SHP77 (cell line): ENCODE measurements around the gene FAHD2B.
"Not testable (repeated sequence)": the region's sequence is repeated elsewhere in the genome, so short reads cannot be mapped to it uniquely, and the experiment has no call there.

Source experiments
- DNase-seq, 2 experiments: peaks; one replicate each; lab custom pipeline; 2025; lab: John Stamatoyannopoulos, UW

Gene FAHD2B, protein sequence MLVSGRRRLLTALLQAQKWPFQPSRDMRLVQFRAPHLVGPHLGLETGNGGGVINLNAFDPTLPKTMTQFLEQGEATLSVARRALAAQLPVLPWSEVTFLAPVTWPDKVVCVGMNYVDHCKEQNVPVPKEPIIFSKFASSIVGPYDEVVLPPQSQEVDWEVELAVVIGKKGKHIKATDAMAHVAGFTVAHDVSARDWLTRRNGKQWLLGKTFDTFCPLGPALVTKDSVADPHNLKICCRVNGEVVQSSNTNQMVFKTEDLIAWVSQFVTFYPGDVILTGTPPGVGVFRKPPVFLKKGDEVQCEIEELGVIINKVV

DNA sequence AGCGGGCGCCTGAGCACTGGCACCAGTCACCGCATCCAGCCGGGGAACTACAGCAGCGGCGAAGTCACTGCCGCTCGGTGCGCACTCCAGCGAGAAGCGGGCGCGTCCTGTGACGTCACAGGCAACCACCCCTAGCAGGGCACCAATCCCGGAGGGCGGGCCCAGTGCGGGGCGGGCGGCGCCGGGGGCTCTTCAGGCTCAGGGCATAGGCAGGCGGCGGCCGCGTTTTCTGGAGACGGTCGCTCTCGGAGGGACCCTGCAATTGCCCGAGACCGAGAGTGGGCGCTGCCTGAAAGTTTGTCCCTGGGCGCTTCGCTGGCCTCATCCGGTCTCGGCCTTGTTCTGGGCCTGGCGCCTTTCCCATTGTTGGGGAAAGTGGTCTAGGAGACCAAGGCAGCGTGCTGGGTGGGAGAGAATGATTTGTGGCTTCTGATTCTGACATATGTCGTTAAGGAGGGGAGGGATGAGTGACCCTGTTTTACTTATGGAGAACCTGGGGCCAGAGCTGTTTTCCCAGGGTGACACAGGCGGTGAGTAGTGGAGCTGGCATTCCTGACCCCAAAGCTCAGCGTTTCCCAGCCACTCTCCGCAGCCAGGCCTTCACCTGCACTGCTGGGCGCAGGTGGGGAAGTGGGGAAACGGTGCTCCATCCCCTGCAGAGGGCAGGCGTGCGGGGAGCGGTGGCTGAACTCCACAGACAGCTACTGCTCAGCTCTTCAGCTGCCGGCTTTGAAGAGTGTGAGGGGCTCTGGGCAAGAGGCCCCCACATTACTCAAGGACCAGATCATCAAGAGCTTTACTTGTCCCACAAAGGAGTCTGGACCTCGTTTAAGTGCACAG lies at the start of gene FAHD2B:
FAHD2B (minus strand) TSS at position 111 of the 840 bp plus-strand sequence. CDS start 3,176 bp downstream, outside the sequence.
- peak in 1 of 2 experiments; percentile 57 for DNase-seq

DNA sequence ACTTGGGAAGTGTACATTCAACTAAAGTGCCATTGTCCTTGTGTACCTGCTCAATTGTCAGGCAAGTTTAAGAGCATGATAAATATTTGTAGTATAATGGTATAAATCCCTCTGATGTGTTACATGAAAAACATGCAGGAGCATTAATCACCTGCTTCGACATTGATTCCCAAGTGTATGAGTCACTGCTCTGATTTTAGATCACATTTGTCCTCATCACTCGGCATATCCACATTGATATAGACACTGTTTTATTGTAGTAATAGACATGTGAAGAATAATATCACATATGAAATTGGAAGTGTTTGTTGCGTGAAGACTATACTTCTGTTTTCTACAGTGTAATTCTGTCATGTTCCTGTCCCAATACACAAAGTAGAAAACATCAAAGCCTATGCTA lies 49.3 kb upstream of the FAHD2B start:
- DNase-seq, result not testable (repeated sequence)

DNA sequence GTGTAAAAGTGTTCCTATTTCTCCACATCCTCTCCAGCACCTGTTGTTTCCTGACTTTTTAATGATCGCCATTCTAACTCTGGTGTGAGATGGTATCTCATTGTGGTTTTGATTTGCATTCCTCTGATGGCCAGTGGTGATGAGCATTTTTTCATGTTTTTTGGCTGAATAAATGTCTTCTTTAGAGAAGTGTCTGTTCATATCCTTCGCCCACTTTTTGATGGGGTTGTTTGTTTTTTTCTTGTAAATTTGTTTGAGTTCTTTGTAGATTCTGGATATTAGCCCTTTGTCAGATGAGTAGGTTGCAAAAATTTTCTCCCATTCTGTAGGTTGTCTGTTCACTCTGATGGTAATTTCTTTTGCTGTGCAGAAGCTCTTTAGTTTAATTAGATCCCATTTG lies 34.4 kb upstream of the FAHD2B start:
- not testable (repeated sequence) for DNase-seq

DNA sequence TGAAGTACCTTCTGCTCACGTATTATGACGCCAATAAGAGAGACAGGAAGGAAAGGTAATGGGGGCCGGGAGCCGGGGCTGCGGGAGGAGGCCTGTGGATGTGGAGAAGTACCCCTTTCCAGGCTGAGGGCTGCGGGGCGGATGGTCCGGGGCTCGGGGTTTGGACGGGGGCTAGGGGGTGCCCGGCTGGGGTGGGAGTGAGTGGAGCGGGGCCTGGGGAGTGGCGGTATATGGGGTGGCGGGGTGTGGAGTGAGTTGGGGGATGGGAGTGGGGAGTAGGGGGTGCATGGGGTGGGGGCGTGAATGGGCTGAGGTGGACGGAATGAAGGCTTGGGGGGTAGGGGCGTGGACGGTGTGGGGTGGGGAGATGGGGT lies 19.2 kb upstream of the FAHD2B start:
- DNase-seq, result not testable (repeated sequence)

DNA sequence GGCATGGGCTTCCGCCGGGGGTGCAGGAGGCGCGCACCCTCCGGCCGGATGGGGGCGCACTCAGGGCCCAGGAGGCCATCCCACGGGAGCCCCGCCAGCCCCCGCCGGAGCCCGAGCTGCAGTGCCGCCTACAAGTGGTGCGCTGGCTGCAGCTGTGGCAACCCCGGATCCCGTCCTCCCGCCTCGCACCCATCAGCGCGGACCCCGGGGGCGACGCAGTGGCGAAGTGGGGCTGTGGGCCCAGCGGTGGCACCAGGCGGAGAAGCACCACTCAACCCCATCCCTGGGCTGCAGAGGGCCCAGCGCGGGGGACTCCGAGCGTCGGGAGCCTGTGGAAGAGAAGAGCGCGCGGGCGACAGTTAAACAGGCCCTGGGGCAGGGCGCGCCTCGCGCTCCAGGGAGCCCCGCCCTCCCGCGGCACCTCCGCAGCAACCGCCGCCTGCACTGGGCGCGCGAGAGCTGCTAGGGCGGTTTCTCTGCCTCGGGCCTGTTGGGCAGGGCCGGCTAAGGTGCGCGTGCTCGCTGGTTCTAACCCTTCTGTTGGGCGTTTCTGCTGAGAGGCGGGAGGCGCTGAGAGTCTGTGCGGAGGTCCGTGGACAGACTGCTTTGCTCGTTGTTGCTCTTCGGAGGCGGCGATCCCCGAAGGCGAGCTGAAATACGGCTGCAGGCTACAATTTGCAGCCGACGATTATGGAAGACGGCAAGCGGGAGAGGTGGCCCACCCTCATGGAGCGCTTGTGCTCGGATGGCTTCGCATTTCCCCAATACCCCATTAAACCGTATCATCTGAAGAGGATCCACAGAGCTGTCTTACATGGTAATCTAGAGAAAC lies 18.6 kb upstream of the FAHD2B start, which contains the start of gene ANKRD36:
ANKRD36 (plus strand) TSS at position 104 of the 832 bp plus-strand sequence; CDS start at position 691, 587 bp downstream.
- DNase-seq, result not testable (repeated sequence)

DNA sequence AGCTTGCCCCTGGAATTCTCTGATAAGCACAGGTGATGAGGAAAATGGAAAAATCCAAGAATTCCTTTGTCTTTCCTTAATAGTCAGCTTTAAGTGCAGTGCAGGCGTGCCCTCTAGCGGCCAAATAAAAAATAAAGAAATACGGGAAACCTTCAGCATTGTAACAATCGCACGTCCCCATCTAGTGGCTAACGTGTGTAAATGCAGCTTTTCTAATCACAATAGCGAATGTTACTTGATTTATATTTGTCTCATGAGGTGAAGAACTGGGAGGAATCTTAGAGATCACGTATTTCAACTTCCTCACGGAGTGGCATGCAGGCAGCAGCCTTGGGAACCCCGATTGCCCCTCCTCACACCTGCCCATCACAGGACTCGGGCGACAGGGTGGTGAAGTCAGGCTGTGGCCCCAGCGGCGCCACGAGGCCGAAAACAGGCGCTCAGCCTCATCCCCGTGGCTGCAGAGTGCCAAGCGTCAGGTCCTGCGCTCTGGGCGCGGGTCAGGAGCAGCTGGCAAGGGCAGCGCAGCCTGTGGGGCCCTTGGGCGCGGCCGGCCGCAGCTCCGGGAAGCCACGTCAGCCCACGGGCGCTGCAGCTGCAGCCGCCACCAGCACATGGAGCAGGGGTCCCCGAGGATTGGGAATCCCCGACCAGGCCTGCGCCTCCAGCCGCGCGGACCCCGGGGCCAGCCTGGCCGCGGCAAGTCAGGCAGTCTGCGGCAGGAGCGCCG lies 17.8 kb upstream of the FAHD2B start:
- DNase-seq, result not testable (repeated sequence)

DNA sequence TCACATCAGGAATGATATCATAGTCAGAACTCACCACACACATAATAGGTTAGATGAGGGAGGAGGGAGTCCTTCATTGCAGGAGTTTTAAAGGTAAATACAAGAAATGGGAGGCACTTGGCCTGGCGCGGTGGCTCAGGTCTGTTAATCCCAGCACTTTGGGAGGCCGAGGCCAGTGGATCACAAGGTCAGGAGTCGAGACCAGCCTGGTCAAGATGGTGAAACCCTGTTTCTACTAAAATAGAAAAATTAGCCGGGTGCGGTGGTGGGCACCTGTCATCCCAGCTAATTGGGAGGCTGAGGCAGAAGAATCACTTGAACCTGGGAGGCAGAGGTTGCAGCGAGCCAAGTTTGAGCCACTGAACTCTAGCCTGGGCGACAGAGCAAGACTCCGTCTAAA lies 16.6 kb upstream of the FAHD2B start:
- not testable (repeated sequence) for DNase-seq

DNA sequence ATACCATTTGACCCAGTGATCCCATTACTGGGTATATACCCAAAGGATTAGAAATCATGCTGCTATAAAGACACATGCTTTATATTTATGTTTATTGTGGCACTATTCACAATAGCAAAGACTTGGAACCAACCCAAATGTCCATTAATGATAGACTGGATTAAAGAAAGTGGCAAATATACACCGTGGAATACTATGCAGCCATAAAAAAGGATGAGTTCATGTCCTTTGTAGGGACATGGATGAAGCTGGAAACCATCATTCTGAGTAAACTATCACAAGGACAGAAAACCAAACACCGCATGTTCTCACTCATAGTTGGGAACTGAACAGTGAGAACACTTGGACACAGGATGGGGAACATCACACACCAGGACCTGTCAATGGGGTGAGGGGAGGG lies 12.2 kb upstream of the FAHD2B start:
- DNase-seq, result not testable (repeated sequence)

DNA sequence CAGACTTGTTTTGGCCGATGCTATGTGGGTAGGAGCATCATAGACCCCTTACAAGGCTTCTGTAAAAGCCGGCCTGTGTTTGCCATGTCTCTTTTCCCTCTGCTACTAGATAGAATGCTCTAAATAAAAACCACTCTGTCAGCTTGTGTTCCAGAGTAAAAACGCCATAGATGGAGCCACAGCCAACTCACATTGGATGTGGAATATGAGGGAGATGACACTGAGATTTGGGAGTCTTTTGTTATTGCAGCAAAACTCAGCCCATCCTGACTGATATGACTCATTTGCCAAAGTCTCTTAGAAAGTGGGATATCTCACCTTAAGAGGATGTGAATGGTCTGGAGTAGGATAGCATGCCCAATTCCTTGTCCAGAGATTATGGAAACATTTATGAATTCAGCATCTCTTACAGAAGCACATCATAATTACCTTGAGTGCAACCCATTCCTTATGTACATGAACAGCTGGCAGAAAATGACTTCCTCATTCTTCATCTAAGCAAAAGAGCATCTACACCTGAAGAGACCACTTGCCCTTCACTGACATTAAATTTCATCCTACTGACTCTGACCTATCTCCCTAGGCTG lies 4.2 kb upstream of the FAHD2B start:
- DNase-seq, result not testable (repeated sequence)

DNA sequence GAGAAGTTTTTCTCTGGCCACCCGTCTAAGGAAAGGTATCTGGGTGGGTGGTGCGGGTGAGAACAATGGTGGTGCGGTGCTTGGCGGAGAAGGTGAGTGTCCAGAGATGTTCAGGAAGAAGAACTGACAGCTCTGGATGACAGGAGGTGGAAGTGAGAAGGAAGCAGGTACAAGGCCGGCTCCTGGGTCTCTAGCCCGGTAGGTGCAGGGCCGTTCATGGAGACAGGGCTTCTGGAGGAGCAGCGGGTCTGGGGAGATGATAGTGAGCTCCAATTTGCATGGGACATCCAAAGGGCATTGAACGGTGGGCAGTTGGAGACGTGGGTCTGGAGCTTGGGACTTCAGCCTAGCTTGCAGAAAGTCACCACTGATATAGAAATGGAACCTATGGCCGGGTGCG lies 979 bp upstream of the FAHD2B start:
- no peak for DNase-seq

DNA sequence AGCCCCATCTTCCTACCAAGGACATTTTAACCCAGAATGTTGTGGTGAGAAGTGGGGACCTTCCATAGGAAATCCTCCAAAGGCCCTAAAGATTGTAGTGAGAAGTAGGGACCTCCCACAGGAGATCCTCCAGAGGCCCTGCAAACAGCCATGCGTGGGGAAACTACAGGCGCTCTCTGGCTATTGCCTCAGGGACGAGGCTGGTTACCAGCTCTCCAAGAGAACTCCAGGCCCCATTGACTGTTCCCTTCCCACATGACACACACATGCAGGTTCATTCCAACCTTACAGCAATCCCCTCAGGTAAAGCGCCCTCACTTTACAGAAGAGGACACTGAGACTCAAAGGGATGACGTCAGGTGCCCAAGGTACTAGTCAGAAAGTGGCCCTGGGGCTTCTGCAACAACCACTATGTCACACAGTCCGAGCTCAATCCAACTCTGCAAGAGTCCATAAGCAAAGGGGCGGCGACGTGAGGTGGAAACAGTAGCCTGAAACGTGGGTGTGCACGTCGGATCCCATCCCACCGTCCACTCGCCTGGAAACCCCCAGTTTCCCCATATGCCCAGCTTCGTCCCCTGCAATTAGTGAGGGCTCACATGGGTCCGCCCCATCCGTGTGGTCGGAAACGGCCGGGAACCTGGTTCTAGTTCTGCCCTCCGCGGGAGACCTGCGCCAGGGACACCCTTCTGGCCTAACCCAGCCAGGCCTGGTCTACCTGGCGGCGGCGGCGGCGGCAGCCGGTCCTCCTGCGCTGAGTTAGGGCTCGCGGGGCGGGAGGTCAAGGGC lies 505 bp downstream of the FAHD2B start:
- DNase-seq, result not testable (repeated sequence)

DNA sequence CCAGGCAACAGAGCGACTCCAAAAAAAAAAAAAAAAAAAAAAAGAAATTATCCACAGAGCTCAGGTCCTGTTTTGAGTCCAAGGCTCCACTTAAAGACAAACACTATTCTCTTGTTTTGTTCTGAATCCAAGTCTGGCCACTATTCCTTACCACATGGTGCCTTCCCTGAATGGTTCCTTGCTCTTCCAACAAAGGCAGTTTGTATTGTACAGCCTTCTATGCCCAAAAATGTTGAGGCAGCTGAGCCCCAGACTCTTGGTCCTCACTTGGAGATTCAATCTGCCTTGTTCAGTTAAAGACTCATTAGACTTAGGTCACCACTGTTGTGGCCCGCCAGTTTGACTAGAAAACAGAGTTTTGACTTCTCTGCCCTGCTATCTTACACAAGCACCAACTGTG lies 1.7 kb downstream of the FAHD2B start:
- not testable (repeated sequence) for DNase-seq

DNA sequence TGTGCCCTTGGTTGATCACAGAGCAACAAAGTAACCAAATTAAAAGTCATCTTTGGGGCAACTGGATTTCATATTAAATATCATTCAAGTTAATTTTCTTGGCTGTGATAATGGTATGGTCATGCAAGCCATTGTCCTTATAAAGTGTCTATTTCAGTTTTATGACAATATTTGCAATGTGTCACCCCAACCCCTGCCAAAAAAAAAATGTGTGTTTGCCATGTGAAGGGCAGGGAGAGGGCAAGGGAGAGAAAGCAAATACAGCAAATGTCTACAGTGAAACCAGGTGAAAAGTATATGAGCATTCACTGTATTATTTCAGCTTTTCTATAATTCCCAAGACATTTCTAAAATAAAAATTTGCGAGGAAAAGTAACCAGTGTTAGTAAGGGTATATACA lies 6.0 kb downstream of the FAHD2B start:
- not testable (repeated sequence) for DNase-seq

DNA sequence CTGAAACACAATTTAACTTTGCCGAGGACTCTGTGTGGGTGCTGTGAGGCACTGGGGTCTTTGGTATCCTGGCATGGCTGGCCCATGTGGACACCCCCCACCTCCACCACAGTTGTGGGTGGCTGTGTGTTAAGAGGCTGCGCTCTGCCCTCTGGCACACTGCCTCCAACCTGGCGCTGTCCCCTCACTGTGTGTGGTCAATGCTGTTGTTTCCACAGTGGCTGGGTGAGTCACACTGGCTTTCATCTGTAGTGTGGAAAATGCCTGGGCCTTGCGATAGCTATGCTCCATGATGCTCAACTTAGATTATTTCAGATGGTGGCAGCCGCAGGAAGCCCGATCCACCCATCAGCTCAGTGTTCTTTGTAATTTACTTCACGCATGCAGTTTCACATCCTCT lies 9.6 kb downstream of the FAHD2B start:
- DNase-seq, result not testable (repeated sequence)

DNA sequence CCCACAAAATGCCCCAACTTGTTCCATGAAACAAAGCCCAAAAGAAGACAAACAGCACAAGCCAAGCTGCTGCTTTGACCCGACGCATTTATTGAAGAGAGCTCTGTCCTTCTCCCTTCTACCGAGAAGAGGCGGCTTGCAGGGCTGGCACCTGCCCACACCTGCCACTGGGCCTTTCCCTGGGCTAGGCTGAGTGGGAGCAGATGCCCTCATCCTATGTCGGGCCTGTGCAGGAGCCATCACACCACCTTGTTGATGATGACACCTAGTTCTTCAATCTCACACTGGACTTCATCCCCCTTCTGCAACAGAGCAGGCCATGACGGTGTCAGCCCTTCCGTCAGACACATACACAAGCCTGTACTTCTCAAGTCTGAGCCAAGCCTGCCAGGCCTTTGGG lies 11.2 kb downstream of the FAHD2B start:
- not testable (repeated sequence) for DNase-seq

DNA sequence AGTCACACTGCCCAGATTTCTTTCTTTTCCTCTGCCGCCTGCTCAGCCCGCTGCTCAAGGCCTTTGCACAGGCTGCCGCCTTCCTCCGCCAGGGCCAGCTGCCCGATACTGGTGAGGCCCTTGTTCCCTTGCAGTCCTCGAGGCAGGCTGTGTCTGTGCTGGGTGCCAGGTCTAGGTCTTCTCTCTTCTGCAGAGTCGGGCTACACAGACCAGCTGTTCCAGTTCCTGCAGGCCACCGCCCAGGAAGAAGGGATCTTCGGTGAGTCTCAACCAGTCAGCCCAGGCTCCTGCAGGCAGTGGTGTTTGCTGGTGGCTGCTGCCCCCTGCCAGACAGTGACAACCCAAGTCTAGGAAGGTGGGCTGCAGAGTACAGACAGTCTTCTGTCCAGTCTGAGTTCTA lies 12.5 kb downstream of the FAHD2B start:
- DNase-seq, result peak; percentile 2 to 11

DNA sequence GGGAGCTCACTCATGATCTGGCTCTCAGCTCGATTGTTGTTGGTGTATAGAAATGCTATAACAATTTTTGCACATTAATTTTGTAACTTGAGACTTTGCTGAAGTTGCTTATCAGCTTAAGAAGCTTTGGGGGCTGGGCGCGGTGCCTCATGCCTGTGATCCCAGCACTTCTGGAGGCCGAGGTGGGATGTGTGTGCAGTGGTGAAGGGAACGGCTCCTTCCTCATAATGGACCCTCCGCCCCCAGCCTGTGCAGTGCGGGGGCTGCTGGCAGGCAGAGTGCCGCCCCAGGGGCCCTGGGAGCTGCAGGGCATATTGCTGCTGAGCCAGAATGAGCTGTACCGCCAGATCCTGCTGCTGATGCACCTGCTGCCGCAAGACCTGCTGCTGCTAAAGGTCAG lies 13.8 kb downstream of the FAHD2B start:
- not testable (repeated sequence) for DNase-seq

DNA sequence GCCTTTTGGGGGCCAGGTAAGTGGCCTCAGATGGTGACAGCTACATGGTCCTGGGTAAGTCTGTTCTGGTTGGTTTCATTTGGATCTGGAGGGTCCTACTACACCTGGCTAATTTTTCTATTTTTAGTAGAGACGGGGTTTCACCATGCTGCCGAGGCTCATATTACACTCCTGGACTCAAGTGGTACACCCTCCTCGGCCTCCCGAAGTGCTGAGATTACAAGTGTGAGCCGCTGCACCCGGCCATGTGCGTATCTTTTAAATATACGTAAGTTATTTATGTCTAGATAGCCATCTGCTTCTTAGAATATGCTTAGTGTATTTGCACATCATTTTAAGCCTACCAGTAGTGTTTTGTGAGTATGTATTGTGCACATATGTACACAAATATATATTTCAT lies 17.5 kb downstream of the FAHD2B start:
- not testable (repeated sequence) for DNase-seq

DNA sequence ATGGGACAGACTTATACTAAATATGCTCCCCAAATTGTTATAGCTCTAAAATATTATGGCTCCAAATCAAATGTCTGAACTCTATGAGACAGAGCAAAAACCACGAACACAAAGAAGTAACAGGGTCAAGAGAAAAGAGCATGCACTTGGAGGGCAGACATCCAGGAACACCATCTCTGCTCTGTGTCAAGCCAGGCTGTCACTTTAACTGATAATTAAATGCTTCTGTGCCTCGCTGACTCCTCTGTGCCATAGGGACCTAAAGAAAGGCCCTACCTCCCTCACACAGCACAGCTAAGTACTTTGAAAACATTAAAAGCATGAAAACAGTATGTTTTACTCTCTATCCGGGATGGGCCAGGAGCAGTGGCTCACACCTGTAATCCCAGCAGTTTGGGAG lies 23.8 kb downstream of the FAHD2B start:
- not testable (repeated sequence) for DNase-seq

DNA sequence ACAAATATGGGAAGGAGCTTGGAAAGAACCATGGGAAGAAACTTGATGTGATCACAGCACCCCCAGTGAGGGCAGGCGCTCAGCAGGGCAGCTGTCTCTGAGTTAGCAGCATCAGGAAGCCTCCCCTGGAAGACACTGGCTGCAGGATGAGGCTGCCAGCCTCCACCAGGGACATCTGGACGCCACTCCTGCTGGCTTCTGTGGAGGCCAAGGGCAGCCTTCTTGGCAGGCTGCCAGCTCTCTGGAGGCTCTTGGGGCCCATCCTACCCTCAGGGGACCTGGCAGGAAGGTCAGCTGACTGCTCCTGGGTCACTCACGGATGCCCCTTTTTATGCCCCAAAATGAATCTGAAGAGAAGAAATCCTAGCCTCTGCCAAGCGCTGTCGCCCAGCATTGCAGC lies 26.0 kb downstream of the FAHD2B start:
- DNase-seq, result not testable (repeated sequence)
